Dermis blood vessel endothelial cell (primary cell): ENCODE results near the gene ZBP1. TPM values are rescaled to one million over a fixed set of nuclear protein-coding genes. Genes with fewer than 3 reads are reported as not detected.

Source experiments
- DNase-seq: peaks from one replicate; pipeline ENCODE4 v3.0.0; 2010
- total RNA-seq: library from RNA; depleted of rRNA; stranded (reverse); fragments of >200 nt; gene quantifications from 2 replicates; pipeline ENCODE4 v1.2.3, GENCODE V29; 2014

ZBP1 gene
- total RNA-seq, 1 donor from 2014 or later, result not detected

DNA sequence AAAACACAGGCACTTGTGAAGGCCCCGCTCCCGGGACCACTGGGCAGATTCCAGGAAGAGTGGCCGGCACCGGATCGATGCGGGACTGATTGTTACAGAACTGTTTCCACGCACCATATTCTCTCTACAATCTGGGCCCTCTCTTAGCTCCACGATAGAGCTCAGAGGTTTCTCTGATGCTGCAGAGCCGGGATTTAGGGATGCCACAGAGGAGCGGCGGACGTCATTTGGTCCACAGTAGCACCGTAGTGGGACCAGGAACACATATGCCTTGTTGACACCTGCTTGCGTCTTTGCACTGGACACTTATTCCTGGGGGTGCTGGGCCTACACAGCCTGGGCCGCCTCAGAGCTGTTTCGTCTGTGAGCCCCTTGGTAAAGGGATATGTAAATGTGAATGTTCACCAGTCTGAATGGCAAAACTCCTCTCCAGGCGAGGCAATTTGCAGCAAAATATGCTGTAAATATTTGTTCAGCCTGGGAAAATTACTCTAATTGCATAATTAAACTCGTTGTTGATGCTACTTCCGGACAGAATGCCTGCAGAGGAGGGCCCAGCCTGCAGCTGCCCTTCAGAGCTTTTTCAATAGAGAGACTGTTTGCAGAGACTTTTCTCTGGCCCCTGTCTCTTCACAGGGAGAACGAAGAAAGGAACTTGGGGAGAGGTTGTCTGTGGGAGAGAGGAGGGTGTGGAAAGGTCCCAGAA, 49.9 kb downstream of the ZBP1 start:
- DNase-seq, result no peak

DNA sequence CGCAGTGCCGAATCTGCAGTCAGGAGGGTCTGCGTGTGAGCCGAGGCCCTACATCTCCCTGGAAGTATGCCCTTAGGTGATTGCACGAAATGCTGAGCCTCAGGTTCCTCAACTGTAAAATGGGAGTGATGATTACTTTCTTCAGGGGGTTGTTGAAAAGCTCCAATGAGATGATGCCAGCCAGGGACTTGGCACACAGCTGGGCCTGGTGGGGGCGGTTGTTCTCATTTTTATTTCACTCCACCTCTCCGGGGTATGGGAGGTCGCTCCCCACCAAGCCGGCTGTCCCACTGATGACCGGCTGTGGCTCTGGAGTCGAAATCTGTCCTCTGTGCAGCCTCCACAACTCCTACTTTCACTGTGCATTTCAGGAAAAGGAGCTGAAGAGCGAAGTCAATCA, 51.3 kb downstream of the ZBP1 start:
- DNase-seq, result no peak

DNA sequence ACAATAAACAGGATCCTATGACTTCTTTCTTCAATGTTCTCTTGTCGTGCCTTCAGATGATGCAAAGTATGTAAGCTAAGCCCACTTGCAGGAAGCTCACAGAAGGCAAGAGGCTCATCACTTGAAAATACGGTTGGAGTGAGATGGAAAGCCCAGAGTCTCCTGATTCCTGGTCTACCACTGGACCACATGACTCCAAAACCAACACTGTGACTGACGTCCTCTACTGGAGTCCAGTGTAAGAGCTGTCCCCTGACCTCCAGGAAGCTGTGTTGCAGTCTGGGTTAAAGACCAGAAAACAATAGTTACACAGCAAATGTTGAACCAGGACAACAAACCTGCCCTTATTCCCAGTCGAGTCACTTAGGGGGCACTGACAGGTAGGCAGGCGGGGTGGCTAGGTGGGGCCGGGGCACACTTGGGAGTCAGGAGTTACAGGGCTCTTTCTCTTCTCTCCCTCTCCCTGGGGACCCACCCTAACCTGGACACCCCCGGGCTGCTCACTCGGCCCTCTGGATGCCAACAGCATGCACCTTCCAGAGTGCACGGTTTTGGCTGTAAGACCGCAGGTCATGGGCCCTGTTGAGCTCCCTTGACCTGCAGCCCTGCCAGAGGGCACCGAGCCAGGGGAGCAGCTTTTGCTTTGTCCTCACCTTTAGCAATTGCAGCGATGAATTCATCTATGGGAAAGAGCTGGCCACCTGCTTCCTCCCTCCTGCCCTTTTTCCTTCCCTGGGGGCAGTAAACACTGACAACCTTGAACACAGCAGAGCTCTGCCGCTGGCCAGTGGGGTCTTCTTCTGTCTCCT, 51.9 kb downstream of the ZBP1 start:
- no peak for DNase-seq

DNA sequence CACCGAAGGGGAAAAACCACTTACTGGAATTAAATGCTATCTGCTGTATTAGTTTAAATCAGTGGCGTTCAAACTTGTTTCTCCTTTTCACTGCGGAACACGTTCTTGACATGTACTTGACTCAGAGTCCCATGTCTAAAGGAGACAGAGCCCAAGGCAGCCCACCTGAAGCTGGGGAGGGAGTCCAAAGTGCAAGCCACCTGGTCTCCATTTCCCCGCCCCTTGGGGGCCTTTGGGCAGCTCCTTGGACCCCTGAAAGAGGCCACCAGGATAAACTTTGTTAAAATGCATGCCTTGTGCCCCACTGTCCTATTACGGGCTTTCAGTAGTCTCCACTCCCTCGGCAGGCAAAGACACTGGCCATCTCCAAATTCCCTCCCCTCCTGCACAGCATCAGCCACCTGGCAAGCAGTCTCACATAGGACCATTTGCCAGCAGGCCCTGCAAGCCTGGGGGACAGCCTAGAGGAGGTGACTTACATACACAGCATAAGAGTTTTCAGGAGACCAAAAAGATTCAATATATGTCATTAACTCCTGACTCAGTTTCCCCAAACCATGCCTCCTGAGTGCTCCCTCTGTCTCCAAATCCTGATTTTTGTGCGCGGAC, 52.7 kb downstream of the ZBP1 start:
- no peak for DNase-seq

DNA sequence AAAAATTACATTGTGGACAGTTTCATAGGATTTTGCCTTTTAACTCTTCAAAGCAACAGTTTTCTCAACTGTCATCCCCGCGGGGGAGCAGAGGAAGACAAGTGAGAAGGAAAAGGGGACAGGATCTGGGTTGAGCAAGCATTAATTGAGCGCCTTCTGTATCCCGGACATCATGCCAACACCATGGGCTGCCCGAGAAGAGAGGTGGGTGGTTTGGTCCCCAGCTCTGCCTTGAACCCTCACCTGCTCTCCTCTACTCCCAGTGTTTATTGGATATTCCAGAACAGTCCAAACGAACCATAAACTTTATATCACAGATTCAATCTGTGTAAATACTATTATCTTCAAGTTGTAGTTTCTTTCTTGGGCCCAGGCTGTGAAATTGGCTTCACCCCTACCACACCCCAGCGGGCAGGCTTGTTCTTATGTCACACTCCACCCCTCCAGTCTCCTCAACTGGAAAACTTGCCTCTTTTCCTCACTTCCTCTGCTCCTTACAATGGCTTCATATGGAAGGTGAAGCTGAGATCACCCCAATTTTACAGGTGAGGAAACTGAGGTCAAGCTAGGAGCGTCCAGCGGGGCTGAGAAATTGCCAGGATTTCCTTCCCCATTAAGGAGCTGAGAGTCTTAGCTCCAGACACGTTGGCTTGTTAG, 53.3 kb downstream of the ZBP1 start:
- no peak for DNase-seq

DNA sequence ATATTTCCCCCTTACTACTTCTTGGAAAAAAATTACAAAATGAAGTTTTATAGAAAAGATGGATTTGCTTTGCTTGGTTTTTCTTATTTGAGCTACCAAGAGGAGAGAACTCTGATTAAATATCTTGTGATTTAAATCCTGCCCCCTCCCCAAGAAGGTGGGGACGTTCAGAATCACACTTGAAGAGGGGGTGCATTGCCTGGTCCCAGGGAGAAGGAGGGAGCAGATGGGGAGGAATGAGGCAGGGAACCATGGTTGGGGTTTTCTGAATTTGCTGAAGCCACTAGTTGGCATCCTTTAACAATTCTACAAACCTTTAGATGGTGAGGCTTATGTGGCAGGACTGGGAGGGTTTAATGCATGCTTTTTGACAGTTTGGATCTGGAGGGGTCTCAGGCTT, 53.8 kb downstream of the ZBP1 start:
- DNase-seq, result no peak

DNA sequence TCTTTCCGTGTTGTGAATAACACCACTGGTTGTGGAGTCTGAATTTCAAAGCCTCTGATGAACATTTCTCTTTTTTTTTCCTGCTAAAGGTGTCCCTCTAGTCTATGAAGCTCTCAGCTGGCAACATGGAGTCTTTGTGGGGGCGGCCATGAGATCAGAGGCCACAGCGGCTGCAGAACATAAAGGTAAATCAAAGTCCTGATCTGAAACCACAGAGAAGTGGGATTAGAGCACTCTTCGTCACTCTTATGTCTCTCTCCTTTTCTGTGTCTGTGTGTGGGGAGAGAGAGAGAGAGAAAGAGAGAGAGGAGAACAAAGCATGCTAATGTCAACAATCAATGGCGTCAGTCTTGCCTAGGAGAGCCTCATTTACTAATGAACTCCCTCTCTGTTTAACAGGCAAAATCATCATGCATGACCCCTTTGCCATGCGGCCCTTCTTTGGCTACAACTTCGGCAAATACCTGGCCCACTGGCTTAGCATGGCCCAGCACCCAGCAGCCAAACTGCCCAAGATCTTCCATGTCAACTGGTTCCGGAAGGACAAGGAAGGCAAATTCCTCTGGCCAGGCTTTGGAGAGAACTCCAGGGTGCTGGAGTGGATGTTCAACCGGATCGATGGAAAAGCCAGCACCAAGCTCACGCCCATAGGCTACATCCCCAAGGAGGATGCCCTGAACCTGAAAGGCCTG, 55.1 kb downstream of the ZBP1 start:
- no peak for DNase-seq

DNA sequence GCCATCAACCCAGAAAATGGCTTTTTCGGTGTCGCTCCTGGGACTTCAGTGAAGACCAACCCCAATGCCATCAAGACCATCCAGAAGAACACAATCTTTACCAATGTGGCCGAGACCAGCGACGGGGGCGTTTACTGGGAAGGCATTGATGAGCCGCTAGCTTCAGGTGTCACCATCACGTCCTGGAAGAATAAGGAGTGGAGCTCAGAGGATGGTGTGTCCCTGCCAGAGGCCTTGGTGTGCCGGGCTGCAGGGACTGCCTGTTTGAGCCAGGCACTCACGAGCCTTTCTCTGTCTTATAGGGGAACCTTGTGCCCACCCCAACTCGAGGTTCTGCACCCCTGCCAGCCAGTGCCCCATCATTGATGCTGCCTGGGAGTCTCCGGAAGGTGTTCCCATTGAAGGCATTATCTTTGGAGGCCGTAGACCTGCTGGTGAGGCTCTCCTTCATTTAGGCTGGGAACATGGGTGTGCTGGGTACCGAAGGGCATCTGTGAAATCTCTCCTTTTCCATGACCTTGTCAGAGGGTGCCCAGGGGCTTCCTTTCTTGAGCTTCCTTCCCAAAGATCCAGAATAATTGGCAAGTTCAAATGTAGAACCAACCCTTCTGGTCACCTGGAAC, 55.9 kb downstream of the ZBP1 start:
- no peak for DNase-seq

DNA sequence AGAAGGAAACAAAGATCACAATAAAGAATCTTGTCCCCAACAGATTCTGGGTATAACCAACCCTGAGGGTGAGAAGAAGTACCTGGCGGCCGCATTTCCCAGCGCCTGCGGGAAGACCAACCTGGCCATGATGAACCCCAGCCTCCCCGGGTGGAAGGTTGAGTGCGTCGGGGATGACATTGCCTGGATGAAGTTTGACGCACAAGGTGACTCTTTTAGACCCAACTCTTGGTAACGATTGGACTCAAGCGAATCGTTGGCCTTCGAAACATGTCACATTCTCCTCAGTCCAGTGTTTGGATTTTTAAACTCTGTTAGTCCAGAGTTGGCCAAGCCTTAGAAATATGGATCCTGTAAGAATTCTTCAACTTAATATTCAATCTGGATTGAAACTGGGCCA, 56.7 kb downstream of the ZBP1 start:
- DNase-seq, result no peak

DNA sequence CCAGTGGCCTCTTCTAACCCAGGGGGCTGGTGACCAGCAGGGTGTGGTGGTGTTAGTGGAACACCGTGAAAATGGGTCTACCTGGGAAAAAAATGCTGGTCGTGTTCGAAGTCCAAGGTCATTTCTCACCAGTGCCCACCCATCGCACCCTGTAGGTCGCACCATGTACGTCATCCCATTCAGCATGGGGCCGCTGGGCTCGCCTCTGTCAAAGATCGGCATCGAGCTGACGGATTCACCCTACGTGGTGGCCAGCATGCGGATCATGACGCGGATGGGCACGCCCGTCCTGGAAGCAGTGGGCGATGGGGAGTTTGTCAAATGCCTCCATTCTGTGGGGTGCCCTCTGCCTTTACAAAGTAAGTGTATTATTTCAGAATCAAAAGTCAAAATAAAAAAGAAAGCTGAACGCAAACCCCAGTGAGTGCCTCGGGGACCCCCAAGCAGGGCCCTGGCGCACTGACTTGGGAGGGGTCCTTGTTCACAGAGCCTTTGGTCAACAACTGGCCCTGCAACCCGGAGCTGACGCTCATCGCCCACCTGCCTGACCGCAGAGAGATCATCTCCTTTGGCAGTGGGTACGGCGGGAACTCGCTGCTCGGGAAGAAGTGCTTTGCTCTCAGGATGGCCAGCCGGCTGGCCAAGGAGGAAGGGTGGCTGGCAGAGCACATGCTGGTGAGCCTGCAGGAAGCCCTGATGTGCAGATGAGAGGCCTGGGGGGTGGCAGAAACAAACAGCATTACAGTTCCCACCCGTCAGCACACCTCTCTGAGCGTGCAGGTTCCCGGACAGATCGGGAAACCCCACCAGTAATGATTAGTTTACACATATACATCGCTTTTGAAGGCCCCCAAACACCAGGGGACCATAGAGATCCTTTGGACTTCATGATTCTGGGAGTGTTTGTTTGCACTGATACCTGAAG, 57.4 kb downstream of the ZBP1 start:
- no peak for DNase-seq

DNA sequence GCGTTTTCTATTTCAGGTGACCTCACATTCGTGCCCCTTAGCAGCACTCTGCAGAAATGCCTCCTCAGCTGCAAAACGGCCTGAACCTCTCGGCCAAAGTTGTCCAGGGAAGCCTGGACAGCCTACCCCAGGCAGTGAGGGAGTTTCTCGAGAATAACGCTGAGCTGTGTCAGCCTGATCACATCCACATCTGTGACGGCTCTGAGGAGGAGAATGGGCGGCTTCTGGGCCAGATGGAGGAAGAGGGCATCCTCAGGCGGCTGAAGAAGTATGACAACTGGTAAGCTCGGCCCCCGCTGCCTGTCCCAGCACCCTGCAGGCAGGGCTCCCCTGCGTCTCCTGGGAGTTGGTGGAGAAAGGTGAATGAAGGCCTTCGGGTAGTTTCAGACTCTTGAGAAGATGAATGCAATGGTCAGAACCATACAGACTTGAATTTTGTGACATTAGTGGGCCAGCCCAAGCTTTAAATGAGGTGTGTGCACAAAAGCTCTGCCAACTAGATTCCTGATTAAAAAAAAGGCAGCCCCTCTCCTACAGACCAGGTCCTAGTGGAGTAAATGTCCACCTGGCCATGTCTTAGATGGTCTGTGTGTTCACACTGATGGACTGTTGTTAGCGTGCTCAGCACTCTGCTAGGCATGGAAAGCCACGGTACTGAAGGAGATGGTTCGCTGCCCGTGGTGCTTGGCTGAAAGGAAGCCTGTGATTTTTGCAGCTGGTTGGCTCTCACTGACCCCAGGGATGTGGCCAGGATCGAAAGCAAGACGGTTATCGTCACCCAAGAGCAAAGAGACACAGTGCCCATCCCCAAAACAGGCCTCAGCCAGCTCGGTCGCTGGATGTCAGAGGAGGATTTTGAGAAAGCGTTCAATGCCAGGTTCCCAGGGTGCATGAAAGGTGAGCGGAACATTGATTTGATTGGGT, 58.6 kb downstream of the ZBP1 start:
- DNase-seq, result no peak

DNA sequence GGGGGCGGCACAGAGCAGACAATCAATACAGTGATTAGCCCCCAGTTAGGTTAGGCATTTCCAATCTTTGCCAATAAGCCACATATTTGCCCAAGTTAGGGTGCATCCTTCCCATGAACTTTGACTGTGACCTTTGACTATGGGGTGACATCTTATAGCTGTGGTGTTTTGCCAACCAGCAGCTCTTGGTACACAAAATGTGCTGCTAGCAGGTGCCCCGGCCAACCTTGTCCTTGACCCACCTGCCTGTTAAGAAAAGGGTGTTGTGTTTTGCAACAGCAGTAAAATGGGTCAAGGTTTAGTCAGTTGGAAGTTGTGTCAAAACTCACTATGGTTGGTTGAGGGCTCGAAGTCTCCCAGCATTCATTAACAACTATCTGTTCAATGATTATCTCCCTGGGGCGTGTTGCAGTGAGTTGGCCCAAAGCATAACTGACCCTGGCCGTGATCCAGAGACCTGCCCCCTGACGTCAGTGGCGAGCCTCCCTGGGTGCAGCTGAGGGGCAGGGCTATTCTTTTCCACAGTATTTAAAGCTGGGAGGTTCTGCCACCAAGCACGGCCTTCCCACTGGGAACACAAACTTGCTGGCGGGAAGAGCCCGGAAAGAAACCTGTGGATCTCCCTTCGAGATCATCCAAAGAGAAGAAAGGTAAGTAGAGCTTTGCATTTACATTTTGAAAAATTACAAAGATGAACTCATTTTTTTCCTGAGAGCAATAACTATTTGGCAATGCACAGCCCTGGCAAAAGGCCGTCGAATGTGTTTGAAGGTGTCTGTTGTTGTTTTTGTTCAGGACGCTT, 59.5 kb downstream of the ZBP1 start, which contains the start of gene PCK1:
Gene PCK1, plus strand, starts transcription at position 557 of the 802 bp plus-strand sequence. CDS start 302 bp downstream, outside the sequence.
- DNase-seq, result no peak

DNA sequence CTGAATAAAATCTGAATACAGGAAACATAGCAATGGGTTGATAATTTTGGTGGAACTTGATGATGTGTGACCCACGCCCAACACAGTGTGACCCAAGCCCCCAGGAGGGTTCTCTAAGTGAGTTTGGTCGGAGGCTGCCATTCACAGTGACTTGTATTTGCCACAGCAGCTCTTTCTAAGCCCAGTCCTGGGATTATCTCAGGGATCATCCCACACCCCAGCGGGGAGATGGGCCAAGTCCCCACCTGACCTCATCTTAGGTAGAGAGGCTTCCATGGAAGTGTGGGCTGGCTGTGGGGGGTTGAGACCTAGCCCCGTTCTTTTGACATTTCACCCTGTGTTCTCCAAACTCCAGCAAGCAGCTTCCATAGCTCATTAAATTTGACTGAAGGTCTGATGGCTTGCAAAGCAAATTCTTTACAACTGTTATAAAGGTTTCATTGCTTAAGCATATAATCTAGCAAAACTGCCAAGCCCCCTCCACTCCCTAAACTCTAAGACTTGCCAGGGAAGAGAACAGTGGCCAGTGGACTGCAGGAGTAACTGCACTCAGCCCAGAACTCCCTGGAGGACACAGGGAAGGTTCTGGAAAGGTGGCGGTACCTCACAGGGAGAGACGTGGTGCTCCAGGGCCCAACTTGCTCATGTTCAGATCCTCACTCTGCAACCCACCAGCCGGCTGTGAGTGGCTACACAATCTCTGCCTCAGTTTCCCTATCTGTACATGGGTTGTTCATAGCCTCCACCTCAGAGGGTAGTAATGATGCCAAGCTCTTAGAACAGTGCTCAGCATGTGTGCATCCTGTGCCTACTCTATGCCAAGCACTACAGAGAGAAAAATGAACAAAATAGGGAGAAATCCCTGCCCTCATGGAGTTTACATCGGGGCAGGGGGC, 60.3 kb downstream of the ZBP1 start:
- no peak for DNase-seq

DNA sequence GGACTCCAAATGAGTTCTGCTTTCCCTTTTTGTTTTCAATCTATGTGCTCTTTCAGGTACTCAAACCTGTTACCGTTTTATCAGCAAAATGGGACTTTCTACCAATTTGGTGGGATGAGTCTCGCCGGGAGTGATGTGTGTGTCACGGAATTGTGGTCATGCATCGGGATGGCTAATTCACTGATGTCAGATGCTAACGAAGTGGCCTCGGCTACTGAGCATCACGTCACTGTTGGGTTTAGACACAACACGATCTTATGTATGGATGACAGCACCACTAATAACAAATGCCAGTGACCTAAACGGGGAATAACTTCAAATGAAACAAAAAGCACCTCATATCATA, 61.0 kb downstream of the ZBP1 start:
- no peak for DNase-seq

DNA sequence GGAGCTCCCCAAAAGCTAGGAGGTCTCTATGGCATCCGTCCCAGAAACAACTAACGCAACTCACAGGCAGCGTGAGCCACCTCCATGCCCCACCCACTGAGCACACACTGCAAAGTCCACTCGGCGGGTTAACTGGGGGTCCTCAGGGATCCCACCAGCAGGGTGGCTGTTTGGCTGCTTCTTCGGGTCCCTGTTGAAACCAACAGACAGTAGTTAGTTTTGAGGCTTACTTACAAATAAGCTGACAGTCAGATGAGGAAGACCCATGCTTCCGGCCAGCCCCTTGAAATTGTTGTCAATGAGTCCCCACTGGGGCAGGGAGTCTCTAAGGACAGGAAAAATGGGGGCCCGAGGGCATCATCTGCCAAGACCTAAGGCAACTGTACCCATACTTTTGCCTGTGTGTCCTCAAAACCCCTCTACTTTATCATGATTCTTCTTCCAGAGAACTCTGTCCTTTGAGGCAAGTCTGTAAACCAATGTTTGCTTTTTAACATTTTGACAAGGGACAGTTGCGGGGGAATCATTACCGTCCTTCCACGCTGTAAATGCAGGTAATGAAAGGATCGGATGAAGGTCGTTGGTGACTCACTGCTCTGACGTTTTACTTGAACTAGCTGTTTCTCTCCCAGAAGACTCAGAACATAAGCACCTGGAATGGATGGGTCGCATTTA, 61.5 kb downstream of the ZBP1 start:
- no peak for DNase-seq

DNA sequence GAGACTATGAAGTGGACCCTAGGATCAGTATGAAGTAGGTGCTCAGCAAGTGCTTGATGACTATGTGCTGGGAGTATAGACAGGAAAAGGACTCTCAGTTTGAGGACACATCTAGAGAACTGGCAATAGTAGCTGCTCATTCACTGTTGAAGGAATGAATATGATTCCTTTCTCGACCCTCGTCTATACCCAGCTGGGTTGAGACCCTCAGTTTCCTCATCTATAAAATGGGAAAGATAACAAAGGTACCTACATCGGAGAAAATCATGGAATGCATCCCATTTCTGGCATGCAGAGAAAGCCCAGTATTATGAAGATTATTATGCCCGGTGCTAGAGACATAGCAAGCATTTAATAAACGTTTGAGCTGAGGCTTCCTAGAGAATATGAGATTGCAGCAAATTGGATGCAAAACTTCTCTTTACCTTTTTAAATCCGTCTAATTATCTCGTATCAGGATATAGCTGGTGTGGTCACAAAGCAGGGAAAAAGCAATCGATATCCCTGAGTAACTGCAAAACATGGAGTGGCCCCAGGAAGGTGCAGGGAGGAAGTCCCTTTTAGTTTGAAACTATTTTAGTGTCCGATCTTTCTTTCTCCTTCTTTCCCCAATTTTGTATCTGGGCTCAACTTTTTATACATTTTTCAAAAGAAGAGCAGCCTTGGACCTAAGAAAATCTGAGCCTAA, 62.2 kb downstream of the ZBP1 start:
- DNase-seq, result no peak

DNA sequence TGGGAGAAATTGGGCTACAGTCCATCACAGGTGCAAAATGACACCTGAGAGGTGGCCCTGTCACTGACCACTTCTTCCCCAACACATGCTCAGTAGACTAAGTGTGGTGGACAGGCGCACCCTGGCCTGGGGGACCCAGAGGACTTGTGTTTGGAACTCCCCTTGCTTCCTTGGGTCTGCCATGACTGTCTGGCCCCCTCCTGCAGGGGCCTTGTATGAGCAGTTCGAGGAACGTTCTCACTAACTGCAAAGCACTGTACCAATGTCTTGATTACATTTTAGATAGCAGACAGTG, 63.3 kb downstream of the ZBP1 start:
- DNase-seq, result no peak
